GM21447 (cell line): ENCODE results near the gene RNF5.
"Not testable (repeated sequence)": the region's sequence is repeated elsewhere in the genome, so short reads cannot be mapped to it uniquely, and the experiment has no call there.

ENCODE experiments used
- ATAC-seq: cut with Tn5 transposase; IDR thresholded peaks from one replicate; pipeline ENCODE4 v1.9.1; 2021; ENCODE audit not compliant: unreplicated experiment

RNF5 gene

DNA sequence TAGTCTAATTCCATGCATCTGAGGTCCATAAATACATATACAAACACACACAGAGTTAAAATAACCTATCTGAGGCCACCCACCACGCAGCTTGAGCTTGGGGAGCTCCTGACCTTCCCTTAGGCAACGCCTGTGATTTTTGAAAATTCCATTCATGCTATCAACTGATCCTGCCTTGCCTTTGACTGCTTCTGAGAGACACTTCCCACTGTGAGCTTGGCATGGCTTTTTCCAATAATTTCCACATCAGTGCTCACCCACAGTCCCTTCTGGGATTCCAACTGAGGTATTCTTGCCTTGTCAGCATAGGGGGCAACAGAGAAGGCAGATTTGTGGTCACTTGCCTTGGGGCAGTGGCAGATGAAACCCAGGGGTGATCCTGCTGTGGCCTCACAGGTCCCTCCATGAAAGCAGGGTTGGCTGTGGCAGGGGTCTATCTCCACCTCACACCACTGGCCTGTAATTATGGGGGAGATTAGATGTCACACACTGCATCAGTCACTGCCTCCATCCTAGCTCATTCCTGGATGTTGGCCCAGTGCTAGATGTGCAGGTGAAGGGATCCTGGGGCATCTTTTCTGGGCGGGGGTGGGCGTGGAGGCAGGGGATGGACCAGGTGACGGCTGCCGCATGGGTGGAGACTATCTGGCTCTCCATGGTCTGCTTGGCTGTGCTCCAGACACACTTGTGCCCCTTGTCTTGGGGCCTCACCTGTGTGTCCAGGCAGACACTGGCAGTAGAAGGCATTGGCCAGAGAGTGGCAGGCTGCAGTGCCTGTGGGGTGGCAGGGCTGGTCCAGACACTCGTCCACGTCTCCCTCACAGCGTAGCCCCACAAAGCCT is 25.4 kb downstream of the RNF5 start:
- no peak for ATAC-seq

DNA sequence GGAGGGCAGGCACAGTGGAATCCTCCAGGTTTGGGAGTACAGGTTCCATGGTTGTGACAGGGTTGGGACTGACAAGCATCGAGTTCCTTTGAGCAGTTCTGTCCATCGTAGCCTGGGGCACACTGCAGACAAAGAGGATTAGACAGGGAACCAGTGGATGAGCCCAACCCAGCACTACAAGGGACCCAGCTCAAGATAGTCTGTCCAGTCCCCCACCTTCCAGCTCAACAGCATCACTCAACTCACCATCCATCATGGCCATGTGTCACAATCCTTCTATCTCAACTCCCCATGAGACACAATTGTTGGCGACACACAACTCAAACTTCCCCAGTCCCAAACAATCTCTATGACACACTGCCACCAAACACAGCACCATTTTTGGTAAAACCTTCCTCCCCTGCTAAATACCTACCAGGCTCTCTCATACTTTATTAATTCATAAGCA is 26.1 kb downstream of the RNF5 start:
- no peak for ATAC-seq

DNA sequence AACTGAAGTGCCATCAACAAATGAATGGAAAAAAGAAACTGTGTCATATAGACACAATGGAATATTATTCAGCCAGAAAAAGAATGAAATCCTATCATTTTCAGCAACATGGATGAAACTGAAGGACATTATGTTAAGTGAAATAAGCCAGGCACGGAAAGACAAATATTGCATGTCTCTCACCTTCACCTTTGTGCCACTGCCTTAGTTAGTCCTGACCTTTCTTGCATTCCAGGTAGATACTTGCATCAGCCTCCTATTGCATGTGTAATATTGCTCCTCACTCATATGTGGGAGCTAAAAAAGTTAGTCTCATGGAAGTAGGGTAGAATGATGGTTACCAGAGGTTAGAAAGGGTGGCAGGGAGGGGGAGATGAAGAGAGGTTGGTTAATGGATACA is 30.8 kb downstream of the RNF5 start:
- ATAC-seq: no peak

DNA sequence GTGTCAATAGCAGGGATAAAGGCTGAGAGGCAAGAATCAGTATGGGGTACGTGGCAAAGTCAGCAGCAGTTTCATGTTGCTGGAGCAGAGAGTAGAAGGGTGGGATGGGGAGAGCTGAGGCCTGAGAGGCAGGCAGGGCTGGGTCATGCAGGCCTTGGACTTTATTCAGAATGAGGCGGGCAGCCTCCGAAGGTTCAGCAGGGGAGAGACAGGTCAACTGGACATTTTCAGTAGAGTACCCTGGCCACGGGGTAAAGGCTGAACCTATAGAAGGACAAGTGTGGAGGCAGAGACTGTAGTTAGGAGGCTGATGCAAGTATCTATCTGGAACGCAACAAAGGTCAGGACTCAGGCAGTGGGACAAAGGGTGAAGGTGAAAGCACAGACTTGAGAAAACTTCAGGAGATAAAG is 32.0 kb downstream of the RNF5 start:
- no peak for ATAC-seq

DNA sequence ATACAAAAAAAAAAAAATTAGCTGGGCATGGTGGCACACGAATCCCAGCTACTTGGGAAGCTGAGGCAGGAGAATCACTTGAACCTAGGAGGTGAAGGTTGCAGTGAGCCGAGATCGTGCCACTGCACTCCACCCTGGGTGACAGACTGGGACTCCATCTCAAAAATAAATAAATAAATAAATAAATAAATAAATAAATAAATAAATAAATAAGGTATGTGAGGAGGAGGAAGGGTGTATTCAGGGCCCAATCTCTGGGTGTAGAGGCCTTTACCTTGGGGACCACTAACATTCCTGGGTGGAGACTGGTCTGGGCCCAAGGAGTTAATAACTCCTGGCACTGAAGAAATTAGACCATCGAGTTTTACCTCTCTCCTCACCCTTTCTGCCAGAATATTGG is 33.2 kb downstream of the RNF5 start:
- ATAC-seq: not testable (repeated sequence)

DNA sequence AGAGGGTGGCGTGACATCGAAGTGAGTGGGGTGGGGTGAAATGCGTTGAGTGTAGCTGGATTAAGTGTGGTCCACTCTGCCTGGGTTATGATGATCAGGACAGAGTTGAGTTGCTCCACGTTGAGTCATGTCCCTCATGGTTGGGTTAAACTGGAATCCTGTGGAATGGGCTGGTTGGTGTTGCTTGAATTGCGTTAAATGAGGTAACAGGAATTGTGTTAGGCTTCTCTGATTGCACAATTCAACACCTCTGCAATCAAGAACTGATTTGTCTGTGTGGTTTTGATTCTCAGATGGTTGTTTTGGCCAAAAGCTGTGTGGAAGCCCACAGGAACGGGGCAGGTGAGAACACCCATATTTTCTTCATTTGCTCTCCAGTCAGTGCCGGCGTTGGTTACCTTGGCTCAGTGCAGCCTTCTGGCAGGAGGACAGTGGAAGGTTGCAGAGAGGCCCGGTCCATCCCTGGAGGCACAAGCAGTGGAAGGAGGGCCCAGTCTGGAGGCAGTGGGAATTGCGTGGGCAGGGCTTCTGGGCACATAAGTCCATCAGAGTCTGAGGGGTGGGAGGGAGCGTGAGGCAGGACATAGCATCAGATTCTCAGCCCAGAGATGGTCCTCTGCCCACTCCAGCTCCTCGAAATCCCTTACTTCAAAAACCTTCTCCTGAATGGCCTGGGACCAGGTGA is 34.0 kb downstream of the RNF5 start:
- no peak for ATAC-seq

DNA sequence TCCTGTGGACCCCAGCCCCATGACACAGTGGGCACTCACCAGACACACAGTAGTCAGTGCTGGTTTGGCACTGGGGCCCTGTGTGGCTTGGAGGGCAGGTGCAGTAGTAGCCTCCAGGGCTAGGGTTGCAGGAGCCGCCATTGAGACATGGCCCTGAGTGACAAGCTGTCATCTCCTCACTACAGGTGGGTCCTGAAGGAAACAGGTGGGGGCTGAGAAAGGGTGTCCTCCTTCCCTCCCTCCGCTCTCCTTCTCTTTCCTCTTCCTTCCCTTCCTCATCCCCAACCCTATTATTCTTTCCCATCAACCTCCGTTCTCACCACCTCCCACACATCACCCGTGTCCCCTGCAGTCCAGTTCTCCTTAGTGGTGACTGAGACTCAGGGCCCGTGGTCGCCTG is 35.4 kb downstream of the RNF5 start:
- ATAC-seq: no peak

DNA sequence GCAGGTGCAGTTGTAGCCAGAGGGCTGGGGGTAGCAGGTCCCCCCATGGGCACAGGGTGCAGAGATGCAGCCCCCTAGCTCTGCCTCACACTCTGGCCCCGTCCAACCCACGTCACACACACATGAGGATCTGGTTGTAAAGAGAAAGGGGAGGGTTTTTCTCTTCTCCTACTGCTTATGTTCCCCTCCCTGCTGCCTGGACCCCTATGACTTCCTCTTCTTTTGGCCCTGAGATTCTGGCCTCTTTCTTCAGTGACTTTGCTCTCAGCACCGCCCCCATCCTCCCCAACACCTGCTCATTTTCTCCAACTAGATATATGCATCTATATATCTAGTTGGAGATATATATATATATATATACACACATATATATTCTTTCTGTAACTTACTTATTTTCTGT is 35.9 kb downstream of the RNF5 start:
- ATAC-seq: no peak

DNA sequence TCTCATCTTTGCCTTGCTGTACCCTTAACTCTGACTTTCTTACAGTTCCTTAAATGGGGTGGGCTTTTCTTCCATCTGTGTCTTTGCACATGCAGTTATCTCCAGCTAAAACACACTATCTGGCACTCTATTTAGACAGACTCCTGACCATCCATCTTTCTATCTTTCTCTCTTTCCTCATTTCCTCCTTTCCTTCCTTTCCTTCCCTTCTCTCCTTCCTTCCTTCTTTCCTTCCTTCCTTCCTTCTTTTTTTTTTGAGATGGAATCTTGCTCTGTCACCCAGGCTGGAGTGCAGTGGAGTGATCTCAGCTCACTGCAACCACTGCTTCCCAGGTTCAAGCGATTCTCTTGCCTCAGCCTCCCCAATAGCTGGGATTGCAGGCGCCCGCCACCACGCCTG is 37.4 kb downstream of the RNF5 start:
- ATAC-seq: no peak

DNA sequence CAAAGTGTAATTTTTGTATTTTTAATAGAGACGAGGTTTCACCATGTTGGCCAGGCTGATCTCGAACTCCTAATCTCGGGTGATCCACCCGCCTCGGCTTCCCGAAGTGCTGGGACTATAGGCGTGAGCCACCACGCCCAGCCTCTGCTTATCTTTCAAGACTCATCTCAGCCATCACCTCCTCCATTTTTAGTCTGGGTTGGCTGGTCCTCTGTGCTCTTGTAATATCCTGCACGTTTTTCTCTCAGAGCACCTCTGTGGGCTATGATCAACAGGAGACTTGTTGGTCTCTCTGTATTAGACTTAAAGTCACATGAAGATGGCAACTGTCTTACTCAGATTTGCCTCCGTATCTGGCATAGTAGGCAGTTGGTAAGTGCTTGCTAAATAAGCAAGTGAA is 38.1 kb downstream of the RNF5 start:
- ATAC-seq: no peak

DNA sequence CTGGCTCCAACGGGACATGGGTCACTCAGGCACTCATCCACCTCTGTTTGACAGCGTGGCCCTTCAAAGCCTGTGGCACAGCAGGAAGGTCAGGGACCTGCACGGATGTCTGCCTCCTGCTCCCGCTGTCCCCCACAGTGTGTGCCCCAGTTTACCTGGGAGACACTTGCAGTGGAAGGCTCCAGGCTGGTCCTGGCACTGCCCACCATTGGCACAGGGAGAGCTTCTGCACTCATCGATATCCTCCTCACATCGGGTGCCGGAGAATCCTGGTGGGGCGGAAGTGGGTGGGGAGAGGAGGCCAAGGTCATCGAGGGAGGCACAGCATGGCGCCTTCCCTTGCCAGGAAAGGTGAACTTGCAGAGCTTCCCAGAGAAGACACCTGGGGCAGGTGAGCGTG is 38.8 kb downstream of the RNF5 start:
- no peak for ATAC-seq

DNA sequence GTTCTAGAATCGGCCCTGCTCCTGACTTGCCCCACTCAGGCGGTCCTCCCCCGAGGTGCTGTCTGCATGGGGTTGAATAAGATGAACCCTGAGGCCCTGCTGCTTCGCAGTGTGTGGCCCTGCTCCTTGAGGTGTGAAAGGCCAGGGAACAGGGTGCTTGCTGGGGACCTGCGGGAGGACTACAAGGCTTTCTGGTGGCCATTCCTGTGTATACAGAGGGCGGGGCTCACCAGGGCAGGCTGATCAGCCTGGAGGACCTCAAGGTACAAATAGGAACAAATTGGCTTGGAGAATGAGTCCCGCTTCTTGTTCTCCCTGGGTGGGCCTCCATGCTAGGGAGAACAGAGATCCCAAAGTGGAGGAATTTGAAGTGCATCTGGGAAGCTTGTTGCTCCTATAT is 40.0 kb downstream of the RNF5 start:
- ATAC-seq: no peak

DNA sequence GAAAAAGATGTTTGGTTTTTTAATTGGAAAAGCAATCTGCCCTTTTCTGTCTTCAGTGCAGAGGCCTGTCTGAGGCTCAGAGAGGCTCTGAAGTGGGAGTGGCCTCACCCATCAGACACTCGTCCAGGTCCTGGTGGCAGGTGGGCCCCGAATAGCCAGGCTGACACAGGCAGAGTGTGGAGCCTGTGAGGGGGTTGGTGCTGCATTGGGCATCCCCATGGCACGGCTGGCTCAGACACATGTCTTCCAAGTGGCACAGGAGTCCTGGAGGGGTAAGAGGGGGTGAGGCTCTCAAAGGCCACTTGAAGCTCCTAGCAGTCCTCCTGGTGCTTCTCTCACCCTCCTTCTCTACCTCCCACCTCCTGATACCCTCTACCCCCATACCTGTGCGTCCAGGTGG is 41.8 kb downstream of the RNF5 start:
- no peak for ATAC-seq

DNA sequence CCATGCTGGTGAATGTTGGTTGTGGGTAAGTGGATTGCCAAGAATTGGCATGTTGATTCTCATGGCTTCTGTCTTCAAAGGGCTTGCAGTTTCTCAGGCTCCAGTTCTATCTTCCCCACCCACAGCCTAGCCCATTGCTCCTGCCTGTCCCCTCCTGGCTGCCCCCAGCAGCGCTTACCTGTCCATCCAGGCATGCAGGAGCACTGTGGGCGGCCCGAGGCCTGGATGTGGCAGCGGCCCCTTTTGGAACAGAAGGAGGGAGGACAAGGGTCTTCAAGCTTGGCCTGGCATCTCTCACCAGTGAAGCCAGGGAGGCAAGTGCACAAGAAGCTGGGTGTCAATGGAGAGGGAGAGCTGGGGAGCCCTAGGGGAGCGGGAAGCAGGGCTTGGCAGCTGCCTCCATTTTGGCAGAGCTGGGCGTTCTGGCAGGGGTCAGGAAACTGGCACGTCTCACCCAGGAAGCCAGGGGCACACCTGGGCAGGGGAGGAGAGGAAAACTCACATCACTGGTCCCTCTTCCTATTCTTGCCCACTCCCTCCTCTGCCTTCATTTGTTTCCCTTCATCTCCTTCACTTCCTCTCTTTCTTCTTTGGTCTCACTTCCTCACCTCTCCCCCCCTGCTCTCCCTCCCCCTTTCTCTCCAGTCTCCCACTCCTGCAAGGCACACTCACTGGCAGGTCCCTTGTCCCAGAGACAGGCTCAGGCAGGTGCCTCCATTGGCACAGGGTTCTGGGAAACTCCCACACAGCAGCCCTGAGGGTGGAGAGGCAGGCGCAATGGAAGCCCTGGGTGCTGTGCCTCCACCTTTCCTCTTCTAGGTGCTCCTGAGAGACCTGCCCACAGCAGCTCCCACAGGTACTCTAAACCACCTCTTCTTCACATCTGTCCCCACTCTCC is 44.4 kb downstream of the RNF5 start:
- no peak for ATAC-seq

DNA sequence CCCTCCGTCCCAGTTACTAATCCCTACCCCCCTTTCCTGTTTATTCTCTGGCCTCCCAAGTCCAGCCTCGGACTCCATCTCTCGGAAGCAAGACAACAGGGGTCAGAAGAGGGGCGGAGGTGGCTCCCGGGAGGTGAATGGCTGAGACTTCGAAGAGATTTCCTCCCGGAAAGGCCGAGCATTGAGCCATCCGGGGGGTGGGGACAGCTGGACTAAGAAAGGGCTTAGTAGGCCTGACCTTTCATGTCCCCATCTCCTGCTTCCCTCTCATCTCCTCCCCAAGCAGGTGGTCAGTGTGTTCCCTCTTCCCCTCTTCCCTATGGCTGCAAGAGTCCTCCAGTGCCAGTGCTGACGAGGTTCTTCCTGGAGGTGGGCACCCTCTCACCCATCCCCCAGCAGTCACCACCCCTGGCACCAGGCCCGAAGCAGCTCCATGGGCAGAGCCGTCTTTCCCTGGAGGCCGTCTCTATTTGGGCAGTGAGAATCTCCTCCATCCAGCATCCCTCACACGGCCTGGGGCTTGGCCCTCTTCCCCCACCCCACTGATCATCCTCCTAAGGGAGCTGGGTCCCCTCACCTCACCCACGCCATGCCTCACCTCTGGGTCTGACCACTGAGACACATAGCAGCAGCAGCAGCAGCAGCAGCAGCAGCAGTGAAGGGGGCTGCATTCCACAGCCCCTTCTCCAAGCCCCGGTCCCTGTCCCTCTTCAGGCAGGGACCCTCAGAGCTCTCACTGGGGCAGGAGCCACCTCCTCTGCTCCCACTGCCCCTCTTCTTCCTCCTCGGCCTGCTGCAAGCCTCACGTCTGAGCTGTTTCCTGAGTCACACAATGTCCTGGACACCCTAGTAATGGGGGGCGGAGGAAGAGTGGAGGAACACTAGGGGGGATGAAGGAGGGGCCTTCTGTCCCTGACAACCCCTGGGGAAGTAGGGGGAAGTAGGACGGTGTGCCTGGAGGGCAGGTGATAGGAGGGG is 45.3 kb downstream of the RNF5 start, which contains the start of gene NOTCH4:
TSS of gene NOTCH4 (minus strand) at position 810 of the 978 bp plus-strand sequence. CDS start at position 671, 139 bp downstream.
- no peak for ATAC-seq

DNA sequence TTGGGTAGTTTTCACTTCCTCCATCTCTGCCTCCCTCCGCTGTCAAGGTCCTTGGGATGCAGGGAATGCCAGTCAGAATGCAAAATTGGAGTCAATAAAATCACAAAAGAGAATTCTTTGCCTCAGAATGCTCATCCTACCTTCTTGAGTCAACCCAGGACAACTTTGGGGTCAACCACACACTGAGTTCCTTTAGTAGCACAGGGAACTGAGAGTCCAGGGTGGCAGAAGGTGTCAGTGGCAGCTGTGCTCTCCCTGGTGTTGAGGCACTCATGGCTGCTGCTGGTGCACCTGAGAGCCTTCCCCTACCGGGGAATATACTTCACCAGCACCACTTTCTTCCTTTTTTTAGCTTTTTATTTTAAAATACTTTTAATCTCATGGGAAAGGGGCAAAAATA is 46.5 kb downstream of the RNF5 start:
- ATAC-seq: peak; percentile 57

DNA sequence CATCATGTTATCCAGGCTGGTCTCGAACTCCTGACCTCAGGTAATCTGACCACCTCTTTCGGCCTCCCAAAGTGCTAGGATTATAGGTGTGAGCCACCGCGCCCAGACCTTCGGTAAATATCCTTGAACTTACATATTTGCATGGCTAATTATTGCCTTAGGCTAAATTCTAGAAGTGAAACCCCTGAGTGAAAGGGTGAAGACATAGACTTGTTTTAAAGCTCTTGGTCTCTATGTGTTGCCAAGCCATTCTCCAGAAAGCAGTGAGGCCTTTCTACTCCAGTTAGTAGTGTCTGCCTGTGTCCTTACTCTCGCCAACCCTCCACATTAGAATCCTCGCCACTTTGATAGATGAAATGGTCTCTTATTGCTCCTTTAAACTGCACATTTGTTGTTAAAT is 48.2 kb downstream of the RNF5 start:
- no peak for ATAC-seq
